Sigmoid colon (tissue), 4 donors: ENCODE data around the gene NSMF.

Source experiments
- EP300 ChIP-seq, 4 donors: sonication (generic); formaldehyde crosslinking; IDR thresholded peaks; one replicate each; pipeline ENCODE4 v1.6.1; 2017; ENCODE audit warnings: antibody characterized with exemption in 4 of 4
- POLR2A ChIP-seq, 2 donors: fragments of 450-650 bp; IDR thresholded peaks; one replicate each; pipeline ENCODE4 v1.6.1; 2016; ENCODE audit warnings: antibody characterized with exemption in 2 of 2, mild to moderate bottlenecking in 2 of 2, moderate library complexity in 2 of 2
- POLR2AphosphoS5 ChIP-seq, 4 donors: sonication (generic); formaldehyde crosslinking; IDR thresholded peaks; one replicate each; pipeline ENCODE4 v1.6.1; 2017; ENCODE audit warnings: antibody characterized with exemption in 4 of 4

DNA sequence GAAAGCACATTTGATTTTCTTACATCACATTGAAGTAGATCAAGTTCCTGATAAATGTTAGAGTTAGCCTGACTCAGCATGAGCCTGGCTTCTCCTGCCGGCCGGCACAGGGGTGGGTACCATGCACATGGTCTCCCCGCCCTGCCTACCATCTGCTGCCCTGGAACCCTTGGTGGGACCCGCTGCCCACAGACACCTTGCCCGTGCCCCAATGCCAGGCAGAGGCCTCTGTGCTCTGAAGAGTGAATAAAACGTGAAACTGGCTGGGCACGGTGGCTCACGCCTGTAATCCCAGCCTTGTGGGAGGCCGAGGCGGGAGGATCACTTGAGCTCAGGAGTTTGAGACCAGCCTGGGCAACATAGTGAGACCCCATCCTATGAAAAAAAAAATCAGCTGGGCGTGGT lies 53.5 kb downstream of the NSMF start:
- TF ChIP-seq POLR2A (IDR thresholded peaks at IDR 0.05) (no peak), POLR2AphosphoS5 (IDR thresholded peaks at IDR 0.05) (no peak), EP300 (IDR thresholded peaks at IDR 0.05) (no peak)
